Eye (tissue), 1 donor: Measurements from ENCODE around the gene SULT1E1.
A peak's percentile ranks its signal among the peaks of the same experiment; 100 is the strongest.
"Not testable (repeated sequence)": the region's sequence is repeated elsewhere in the genome, so short reads cannot be mapped to it uniquely, and the experiment has no call there.

Experiments used
- DNase-seq: peaks from one replicate; pipeline ENCODE4 v3.0.0-alpha.2; 2015

SULT1E1 gene

DNA sequence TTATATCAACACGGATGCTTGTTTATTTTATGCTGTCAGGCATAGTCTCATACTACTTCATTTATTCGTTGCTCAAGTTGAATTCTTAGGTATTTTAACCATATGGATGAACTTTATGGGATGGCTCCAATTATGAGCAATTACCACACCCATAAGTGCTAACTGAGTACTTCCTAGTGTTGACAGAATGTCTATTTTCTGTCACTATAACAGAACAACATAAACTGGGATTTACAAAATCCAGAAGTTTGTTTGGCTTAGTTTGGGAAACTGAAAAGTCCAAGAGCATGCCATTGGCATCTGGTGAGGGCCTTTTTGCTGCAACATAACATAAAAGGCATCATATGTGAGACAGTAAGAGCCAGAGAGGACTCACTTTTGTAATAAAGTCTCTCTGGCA, 21.0 kb downstream of the SULT1E1 start:
- no peak for DNase-seq

- DNase-seq: no peak
Observed at GRCh38 chr4:69836287-69836686, 23.7 kb downstream of the SULT1E1 start.

GRCh38 chr4:69835766-69836165, 24.2 kb downstream of the SULT1E1 start:
- no peak for DNase-seq

DNA sequence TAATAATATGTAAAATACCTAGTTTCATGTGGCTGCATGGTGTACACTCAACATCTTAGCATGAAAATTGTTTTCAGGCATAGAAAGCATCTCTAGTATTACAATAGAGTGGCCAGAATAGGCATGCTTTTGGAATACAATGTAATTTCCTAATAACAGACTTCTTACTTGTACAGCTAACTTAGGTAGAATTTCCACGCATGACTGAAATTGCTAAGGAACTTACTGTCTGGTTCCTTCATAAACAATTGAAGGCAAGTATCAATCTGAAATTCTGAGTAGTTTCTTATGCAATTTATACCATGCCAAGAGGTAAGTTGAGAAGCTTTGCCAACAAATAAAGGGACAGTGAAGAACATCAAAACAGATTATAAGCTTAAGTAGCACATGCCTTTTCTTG, 26.7 kb downstream of the SULT1E1 start:
- no peak for DNase-seq

DNA sequence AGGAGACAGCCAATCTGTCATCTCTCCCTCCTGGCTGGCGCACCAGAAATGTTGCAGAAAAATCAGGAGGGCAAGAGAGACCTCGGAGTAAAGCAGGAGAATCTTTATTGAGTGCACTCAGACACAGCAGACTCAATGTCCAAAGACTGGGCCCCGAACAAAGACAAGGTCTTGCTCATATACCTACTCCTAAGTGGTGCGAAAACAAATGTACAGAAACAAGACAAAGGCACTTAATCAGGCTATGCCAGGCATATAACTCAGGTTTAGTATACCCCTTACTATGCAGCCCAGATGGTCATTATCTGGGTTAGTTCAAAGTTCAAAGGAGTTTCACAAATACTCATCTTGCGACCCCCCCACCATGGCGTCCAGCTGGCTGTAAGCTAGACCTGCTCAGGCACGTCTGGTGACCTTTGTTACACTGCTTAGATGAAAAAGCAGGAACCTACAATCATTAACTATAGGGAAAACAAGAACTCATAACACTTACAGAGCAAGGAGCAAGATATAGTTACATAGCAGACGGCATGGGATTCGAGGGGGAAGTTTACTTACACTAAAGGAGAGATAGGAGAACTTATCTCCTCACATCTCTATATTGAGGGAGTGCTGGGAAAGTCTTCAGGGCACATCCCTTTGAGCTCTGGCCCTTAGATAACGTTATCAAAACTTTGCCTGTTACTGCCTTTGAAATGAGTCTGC, 27.5 kb downstream of the SULT1E1 start:
- no peak for DNase-seq

DNA sequence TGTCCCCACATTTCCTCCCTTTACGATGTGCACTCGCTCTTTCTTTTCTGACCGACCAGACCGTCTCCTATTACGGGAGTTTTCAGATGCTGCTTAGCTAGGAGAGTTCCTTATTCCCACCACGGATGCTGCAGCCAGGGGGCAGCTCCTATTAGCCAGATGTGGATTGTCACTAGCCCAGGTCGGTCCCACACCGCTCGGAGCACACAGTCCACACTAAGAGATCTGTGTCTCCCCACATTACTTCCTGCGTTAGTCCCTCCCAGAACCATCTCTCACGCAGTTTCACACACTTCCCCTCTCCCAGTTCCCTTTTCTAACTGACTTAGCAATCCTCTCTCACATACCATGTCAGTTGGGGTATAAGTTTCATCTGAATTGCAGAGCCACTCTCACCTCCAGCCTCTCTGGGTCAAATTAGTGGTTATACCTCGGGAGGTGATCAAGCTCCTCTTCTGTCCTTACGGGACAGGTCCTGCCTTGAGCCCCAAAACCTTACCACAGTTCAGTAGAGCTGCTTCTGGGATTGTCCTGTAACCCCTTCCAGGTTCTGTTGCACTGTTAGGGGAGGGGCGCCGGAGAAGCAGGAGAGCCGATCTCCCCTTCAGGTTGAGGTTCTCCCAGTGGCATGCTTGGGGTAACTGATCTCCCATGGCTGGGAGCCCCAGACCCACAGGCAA, 28.2 kb downstream of the SULT1E1 start:
- DNase-seq: no peak

DNA sequence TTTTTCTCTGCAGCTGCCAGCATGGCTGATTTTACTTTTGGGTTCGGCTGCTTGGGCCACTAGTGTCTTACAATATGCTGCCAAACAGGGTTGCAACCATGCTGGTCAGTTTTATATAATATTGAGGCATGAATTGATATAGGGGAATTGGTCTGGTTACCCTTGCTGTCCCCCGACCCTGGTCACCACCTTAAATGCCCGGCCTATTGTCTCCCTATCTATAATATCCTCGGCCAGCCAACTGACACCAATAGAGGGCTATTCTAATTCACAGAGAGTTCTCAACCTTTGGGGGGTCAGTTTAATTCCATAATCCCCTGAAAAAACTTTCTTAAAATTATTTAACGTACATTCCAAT, 28.7 kb downstream of the SULT1E1 start:
- DNase-seq: no peak

GRCh38 chr4:69830560-69831269, 29.2 kb downstream of the SULT1E1 start:
- peak; percentile 8 for DNase-seq

DNA sequence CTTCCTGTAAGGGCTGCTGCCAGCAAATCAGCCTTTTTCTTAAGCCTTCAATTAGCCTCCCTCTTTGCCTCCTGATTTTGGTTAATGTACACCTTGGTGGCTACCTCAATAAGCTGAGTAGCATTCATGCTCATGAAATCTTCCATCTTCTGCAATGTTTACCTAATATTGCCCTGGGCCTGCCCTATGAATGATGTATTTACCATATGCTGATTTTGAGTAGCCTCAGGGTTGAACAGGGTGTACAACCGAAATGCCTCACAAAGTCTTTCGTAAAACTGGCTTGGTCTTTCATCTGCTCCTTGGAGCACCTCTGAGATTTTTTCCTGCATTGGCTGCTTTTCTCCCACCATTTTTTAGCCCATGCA, 29.8 kb downstream of the SULT1E1 start:
- DNase-seq: no peak

GRCh38 chr4:69829678-69830077, 30.3 kb downstream of the SULT1E1 start:
- DNase-seq: no peak

GRCh38 chr4:69828828-69829227, 31.1 kb downstream of the SULT1E1 start:
- no peak for DNase-seq

GRCh38 chr4:69825056-69825455, 34.9 kb downstream of the SULT1E1 start:
- DNase-seq: not testable (repeated sequence)

DNA sequence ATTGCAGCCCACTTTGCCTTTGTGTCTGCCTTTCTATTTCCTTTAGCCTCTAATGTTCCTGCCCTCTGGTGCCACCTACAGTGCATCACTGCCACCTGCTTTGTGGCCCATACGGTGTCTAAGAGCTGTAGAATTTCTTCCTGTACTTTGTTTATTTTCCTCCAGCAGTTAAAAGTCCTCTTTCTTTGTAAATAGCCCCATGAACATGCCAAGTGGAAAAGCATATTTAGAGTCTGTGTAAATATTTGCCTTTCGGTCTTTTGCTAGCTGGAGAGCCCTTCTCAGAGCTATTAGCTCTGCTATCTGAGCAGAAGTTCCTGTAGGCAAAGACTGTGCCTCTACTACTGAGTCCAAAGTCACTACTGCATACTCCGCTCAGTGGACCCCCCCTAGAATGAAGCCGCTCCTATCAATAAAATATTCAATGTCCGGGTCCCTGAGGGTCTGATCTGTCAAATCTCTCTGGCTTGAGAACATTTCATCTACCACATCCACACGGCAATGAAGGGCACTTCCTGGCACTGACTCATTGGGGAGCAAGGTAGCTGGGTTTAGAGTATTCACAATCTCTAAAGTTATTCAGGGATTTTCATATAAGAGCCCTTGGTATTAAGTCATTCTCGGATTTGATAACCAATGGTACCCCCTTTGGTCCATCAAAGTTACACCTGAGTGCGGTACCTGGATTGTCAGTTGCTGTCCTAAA, 36.3 kb downstream of the SULT1E1 start:
- no peak for DNase-seq

- DNase-seq: no peak
Observed at GRCh38 chr4:69823048-69823447, 36.9 kb downstream of the SULT1E1 start.

- no peak for DNase-seq
Observed at GRCh38 chr4:69822198-69822597, 37.7 kb downstream of the SULT1E1 start.

- no peak for DNase-seq
Observed at GRCh38 chr4:69818060-69818639, 41.8 kb downstream of the SULT1E1 start.

DNA sequence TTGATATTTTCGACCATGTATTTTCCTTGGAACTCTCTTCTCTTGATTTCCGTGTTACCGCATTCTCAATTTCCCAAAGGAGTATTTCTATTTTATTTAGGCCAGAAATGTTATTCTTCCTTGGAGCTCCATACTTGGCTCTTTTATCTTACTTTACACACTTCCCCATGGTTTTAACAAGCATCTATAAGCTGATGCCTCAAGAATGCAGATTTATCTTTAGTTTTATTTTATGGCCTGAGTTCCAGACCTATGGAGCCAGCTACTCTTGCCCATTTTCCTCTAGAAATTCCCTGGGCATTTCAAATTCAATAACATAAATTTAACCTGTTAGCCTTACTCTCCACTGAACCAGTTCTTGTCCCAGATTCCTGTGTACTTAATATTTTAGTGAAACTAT, 43.7 kb downstream of the SULT1E1 start:
- peak; percentile 58 for DNase-seq

GRCh38 chr4:69813628-69814027, 46.3 kb downstream of the SULT1E1 start:
- DNase-seq: no peak

GRCh38 chr4:69811166-69811565, 48.8 kb downstream of the SULT1E1 start:
- DNase-seq: no peak

- DNase-seq: no peak
Observed at GRCh38 chr4:69800599-69800998, 59.3 kb downstream of the SULT1E1 start.

DNA sequence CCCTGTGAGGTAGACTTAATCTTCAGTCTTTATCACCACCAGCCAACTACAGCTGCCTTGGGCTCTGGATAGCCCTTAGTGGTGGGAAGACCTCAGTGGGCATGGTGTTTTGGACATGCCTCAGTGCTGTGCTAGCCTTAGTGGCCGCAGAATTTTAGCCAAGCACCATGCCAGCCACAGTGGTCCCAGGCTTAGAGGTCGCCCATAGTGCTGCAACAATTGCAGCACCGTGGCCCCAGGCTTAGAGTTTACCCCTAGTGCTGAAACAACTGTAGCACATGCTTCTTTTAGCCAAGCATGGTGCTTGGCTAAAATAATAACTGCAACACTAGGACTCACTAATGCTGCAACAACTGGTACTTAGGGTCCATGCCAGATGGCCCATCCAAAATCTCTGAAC, 60.6 kb downstream of the SULT1E1 start:
- DNase-seq: no peak

DNA sequence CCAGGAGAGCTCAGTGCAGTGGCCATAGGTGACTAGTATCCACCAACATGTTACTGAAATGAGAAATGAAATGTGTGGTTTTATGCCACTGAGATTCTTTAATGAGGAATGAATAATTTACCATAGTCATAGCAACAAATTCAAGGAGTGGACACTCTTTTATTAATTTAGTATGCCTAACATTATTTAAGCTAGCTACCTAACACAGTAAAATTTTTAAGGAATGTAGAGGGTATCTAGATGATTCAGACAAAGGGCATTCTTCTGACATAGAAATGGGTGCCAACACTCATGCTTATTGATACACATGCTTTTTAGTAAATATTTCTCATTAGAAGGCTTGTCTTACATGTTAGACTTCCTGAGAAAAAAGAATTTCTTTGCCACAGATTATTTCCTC, 66.2 kb downstream of the SULT1E1 start:
- DNase-seq: no peak
